Right lung (tissue), 5 donors: Measurements from ENCODE around the gene IMP4. TPM values are rescaled to one million over a fixed set of nuclear protein-coding genes. Genes with fewer than 3 reads are reported as not detected.
A peak's percentile ranks its signal among the peaks of the same experiment; 100 is the strongest.

ENCODE experiments used
- DNase-seq, 2 donors: peaks; one replicate each; pipeline ENCODE4 v3.0.0-alpha.2; 2013
- polyA plus RNA-seq, 5 donors: library from polyadenylated mRNA; unstranded; fragments of 120-200 nt; gene quantifications; one replicate each; pipeline versions ENCODE4 v1.2.1 to v1.2.3, GENCODE V29; 2013; ENCODE audit warnings: inconsistent platforms in 1 of 5, low replicate concordance in 1 of 5; ENCODE audit not compliant: insufficient read length in 5 of 5, insufficient read depth in 1 of 5

IMP4 gene
- polyA plus RNA-seq, 5 donors, result 27.5 to 43.3 (median 32.6) TPM

- no peak for DNase-seq
These were observed 12.5 kb downstream of the IMP4 start for GRCh38 chr2:130355172-130355577.

DNA sequence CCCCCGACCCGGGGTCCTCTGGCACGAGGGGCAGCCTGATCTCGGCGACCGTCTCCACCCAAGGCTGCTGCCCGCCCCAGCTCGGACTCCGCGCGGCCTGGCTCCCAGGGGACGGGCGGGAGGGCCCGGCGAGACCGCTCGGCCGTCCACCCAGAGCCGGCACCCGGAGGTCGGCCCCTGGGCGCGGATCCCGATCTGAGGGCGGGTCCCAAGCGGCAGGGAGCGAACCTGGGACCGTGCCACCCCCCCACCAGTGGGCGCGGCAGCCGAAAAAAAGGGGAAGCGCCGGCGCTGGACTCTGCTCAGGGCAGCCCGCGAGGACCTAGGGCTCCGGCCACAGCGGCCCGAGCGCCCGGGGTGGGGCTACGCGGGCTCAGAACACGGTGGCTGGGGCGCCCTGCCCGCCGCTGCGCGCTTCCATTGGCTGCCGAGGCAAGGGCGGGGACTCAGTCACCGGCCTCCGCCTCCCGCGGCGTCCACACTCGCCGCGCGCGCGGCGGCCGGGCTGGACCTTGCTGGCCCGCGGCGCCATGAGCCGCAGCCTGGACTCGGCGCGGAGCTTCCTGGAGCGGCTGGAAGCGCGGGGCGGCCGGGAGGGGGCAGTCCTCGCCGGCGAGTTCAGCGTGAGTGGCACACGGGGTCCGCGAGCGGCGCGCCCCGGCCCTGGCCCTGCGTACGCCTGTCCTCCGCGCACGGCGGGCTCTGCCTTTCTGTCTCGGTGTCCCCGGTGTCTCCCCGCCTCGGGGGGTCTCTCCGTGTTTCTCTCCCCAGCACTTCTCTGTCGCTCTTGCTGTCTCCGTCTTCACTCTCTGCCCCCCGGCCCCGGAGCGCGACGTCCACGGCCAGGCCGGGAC is 13.1 kb downstream of the IMP4 start, which contains the start of gene PTPN18:
PTPN18 (plus strand) TSS at position 479 of the 854 bp plus-strand sequence; CDS start at position 531, 52 bp downstream.
- DNase-seq, result peak; percentile 82 to 83

GRCh38 chr2:130357864-130358263 is 15.2 kb downstream of the IMP4 start:
- DNase-seq, result no peak

- DNase-seq, result no peak
These were observed 16.0 kb downstream of the IMP4 start for GRCh38 chr2:130358420-130359350.

GRCh38 chr2:130359466-130359865 is 16.8 kb downstream of the IMP4 start:
- DNase-seq, result no peak

DNA sequence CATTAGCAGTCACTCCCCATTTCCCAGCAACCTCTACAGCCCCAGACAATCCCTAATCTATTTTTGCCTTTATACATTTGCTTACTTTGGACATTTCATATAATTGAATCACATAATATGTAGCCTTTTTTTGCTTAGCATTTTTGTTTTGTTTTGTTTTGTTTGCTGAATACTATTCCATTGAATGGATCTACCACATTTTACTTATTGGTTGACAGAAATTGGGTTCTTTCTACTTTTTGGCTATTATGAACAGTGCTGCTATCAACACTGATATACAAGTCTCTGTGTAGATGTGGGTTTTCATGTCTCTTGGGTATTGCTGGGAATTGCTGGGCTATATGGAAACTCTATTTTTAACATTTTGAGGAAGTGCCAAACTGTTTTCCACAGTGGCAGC is 20.8 kb downstream of the IMP4 start:
- no peak for DNase-seq

DNA sequence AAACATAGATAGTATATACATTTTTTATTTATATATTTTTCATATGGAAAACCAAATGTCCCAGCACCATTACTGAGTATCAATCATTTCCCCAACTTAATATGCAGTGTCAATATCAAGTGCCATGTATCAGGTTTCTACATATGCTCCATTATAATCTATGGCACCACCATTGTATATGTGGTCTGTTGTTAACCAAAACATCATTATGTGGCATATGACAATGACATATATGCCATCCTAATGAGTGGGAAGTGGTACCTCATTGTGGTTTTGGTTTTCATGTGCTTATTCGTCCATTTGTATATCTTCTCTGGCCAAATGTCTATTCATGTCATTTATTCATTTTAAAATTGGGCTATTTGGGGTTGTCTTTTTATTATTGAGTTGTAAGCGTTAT is 22.4 kb downstream of the IMP4 start:
- DNase-seq, result no peak

GRCh38 chr2:130365963-130366362 is 23.3 kb downstream of the IMP4 start:
- DNase-seq, result no peak

DNA sequence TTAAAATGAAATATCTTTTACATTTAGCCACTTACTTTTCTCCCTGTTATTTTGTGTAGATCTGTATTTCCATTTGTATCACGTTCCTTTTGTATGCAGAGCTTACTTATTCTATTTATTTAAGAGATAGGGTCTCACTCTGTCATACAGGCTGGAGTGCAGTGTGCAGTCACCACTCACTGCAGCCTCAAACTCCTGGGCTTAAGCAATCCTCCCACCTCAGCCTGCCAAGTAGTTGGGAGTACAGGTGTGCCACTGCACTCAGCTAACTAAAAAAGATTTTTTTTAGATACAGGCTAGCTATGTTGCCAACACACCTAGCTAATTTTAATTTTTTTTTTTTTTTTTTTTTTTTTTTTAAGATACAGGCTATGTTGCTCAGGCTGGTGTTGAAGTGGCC is 24.0 kb downstream of the IMP4 start:
- DNase-seq, result no peak

- no peak for DNase-seq
These were observed 26.1 kb downstream of the IMP4 start for GRCh38 chr2:130368786-130369185.

- DNase-seq, result no peak
These were observed 26.7 kb downstream of the IMP4 start for GRCh38 chr2:130369311-130369964.

DNA sequence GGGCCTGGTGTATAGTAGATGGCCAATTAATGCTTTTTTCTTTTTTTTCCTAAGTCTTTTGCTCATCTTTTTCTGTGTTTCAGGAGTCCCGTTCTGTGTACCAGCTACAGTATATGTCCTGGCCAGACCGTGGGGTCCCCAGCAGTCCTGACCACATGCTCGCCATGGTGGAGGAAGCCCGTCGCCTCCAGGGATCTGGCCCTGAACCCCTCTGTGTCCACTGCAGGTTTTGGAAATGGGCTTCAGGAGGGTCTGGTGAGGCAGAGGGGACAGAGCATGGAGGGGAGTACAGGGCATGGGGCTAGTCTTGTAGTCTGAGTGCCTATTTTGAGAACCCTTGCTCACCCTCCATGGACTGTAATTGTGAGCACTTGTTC is 27.3 kb downstream of the IMP4 start:
- DNase-seq, result no peak

GRCh38 chr2:130370490-130370889 is 27.8 kb downstream of the IMP4 start:
- no peak for DNase-seq

DNA sequence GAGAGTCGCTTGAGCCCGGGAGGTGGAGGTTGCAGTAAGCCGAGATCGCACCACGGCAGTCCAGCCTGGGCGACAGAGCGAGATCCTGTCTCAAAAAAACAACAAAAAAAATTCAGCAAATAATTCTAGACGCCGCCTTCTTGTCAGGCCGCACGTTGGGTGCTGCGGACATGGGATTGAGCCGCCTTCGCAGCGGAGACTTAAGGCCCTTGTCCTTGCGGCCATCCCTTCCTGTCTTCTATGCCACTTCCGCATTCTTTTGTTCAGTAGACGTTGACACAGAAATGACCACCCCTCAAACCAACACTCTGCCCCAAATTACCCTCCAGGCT is 29.0 kb downstream of the IMP4 start:
- no peak for DNase-seq

GRCh38 chr2:130372055-130372832 is 29.5 kb downstream of the IMP4 start:
- DNase-seq, result peak; percentile 88

DNA sequence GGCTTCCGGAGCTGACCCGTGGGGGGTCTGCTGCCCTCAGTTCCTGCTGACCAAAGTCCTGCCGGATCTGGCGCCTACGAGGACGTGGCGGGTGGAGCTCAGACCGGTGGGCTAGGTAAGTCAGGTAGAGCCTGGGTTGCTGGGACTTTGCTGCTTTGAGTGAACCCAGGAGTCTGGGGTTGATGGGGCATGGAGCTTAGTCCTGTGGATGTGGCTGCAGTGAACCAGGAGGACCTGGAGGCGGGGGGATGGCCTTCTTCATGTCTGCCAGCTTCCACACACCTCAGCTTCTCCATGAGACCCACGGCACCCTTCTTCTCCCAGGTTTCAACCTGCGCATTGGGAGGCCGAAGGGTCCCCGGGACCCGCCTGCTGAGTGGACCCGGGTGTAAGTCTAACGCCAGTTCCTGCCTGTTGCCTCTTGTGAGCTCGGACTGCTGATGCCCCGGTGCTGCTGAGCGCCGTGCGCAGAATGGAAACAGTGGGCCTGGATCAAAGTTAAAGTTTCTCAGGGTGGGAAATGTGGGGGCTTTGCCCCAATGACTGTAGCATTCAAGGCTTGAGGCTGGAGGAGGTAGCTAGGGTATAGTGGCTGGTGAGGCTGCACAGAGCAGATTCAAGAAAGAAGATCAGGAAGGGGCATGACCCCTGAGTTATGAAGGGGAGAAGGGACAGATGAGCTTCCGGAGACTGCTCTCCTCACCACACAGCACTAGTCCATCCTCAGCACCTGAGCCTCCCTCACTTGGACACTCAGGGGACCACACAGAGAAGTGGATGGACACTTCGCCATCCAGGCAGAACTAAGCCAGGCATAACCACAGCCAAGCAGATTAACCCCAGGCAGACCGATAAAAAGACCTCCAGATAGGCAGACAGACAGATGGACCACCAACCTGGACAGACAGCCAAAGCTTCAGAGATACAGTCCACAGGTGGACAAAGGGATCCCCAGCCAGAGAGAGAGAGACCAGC is 30.4 kb downstream of the IMP4 start:
- no peak for DNase-seq

- no peak for DNase-seq
These were observed 31.2 kb downstream of the IMP4 start for GRCh38 chr2:130373808-130374365.

GRCh38 chr2:130374587-130375290 is 32.0 kb downstream of the IMP4 start:
- no peak for DNase-seq
